ENCODE results near the gene NAA15.

The NAA15 gene

GRCh38 chr4:139333046-139333445 is 31.7 kb downstream of the NAA15 start:
- Histone ChIP-seq H3K4me2 (ENCODE audit: low read depth, low read length, poor library complexity, severe bottlenecking) (no peak overlapping the region), H3K9me2 (replicated peaks; ENCODE audit: low read depth, low read length) (no peaks in the 10 kb centered on the region), H4K20me1 (ENCODE audit: insufficient read depth, low read length, poor library complexity, severe bottlenecking) (peaks cover 38% of the 10 kb centered on the region), H3K9me3 (ENCODE audit: insufficient read depth, low read depth, low read length) (no peaks in the 10 kb centered on the region), H3F3A (ENCODE audit: low read depth) (no peaks in the 10 kb centered on the region), H3K79me2 (ENCODE audit: insufficient read depth, low read length) (peaks cover 81% of the 10 kb centered on the region), H3K4me1 (ENCODE audit: insufficient read depth, low read length, poor library complexity, severe bottlenecking) (no peaks in the 10 kb centered on the region), H3K36me3 (ENCODE audit: insufficient read depth, low read length) (peaks cover 63% of the 10 kb centered on the region), H3K4me3 (ENCODE audit: low read length, poor library complexity, severe bottlenecking) (no peak overlapping the region), H3K27me3 (ENCODE audit: insufficient read depth, low read length, poor library complexity, severe bottlenecking) (no peaks in the 10 kb centered on the region), H3K9ac (ENCODE audit: low read depth, low read length, poor library complexity, severe bottlenecking) (no peak overlapping the region), H2AFZ (ENCODE audit: low read length) (no peak overlapping the region)
- no peak for TF ChIP-seq EZH2phosphoT487 (IDR thresholded peaks at IDR 0.05; ENCODE audit: borderline replicate concordance)
- TF ChIP-seq CTCF (conservative IDR thresholded peaks at IDR 0.05; ENCODE audit: low read length): no peak

GRCh38 chr4:139337612-139338011 is 36.3 kb downstream of the NAA15 start:
- Histone ChIP-seq H3K79me2 (ENCODE audit: insufficient read depth, low read length) (peaks cover 55% of the 10 kb centered on the region), H3F3A (ENCODE audit: low read depth) (no peaks in the 10 kb centered on the region), H3K9me2 (replicated peaks; ENCODE audit: low read depth, low read length) (no peaks in the 10 kb centered on the region), H3K9me3 (ENCODE audit: insufficient read depth, low read depth, low read length) (no peaks in the 10 kb centered on the region), H3K4me2 (ENCODE audit: low read depth, low read length, poor library complexity, severe bottlenecking) (no peak overlapping the region), H3K4me1 (ENCODE audit: insufficient read depth, low read length, poor library complexity, severe bottlenecking) (no peaks in the 10 kb centered on the region), H2AFZ (ENCODE audit: low read length) (no peak overlapping the region), H4K20me1 (ENCODE audit: insufficient read depth, low read length, poor library complexity, severe bottlenecking) (peaks cover 13% of the 10 kb centered on the region), H3K4me3 (ENCODE audit: low read length, poor library complexity, severe bottlenecking) (no peak overlapping the region), H3K9ac (ENCODE audit: low read depth, low read length, poor library complexity, severe bottlenecking) (no peak overlapping the region), H3K36me3 (ENCODE audit: insufficient read depth, low read length) (peaks cover 76% of the 10 kb centered on the region; the same call in 1 of the 2 replicates), H3K27me3 (ENCODE audit: insufficient read depth, low read length, poor library complexity, severe bottlenecking) (no peaks in the 10 kb centered on the region)
- TF ChIP-seq EZH2phosphoT487 (IDR thresholded peaks at IDR 0.05; ENCODE audit: borderline replicate concordance): no peak
- no peak for TF ChIP-seq CTCF (conservative IDR thresholded peaks at IDR 0.05; ENCODE audit: low read length)

GRCh38 chr4:139361301-139361700 is 60.0 kb downstream of the NAA15 start:
- H4K20me1 ChIP-seq (ENCODE audit: insufficient read depth, low read length, poor library complexity, severe bottlenecking): no peaks in the 10 kb centered on the region
- TF ChIP-seq EZH2phosphoT487 (IDR thresholded peaks at IDR 0.05; ENCODE audit: borderline replicate concordance) (no peak), CTCF (conservative IDR thresholded peaks at IDR 0.05; ENCODE audit: low read length) (no peak)
- no peak overlapping the region for H3K9ac ChIP-seq (ENCODE audit: low read depth, low read length, poor library complexity, severe bottlenecking)
- H3K4me2 ChIP-seq (ENCODE audit: low read depth, low read length, poor library complexity, severe bottlenecking): no peak overlapping the region
- no peaks in the 10 kb centered on the region for H3K9me3 ChIP-seq (ENCODE audit: insufficient read depth, low read depth, low read length)
- no peaks in the 10 kb centered on the region for H3K9me2 ChIP-seq (replicated peaks; ENCODE audit: low read depth, low read length)
- H3K27me3 ChIP-seq (ENCODE audit: insufficient read depth, low read length, poor library complexity, severe bottlenecking): no peaks in the 10 kb centered on the region
- H3K36me3 ChIP-seq (ENCODE audit: insufficient read depth, low read length): peaks cover 77% of the 10 kb centered on the region
- no peaks in the 10 kb centered on the region for H3K79me2 ChIP-seq (ENCODE audit: insufficient read depth, low read length)
- no peak overlapping the region for H2AFZ ChIP-seq (ENCODE audit: low read length)
- H3F3A ChIP-seq (ENCODE audit: low read depth): no peaks in the 10 kb centered on the region
- H3K4me3 ChIP-seq (ENCODE audit: low read length, poor library complexity, severe bottlenecking): no peak overlapping the region
- H3K4me1 ChIP-seq (ENCODE audit: insufficient read depth, low read length, poor library complexity, severe bottlenecking): no peaks in the 10 kb centered on the region

Measured in Loucy (cell line).